ENCODE measurements around the gene CILP2. TPM values are rescaled to one million over a fixed set of nuclear protein-coding genes. Genes with fewer than 3 reads are reported as not detected.
A peak's percentile ranks its signal among the peaks of the same experiment; 100 is the strongest.

Gene CILP2
- total RNA-seq, 1 donor from 2014 or later, result 0.62 TPM

GRCh38 chr19:19504754-19505668 is 33.1 kb upstream of the CILP2 start:
- no peak for DNase-seq (ENCODE audit: low read depth)

GRCh38 chr19:19505669-19506326 is 32.3 kb upstream of the CILP2 start:
- no peak for DNase-seq (ENCODE audit: low read depth)

GRCh38 chr19:19506592-19506991 is 31.5 kb upstream of the CILP2 start:
- no peak for DNase-seq (ENCODE audit: low read depth)

GRCh38 chr19:19507354-19507753 is 30.7 kb upstream of the CILP2 start:
- DNase-seq (ENCODE audit: low read depth), result no peak

GRCh38 chr19:19508217-19508616 is 29.8 kb upstream of the CILP2 start:
- DNase-seq (ENCODE audit: low read depth), result no peak

- peak; percentile 33 for DNase-seq (ENCODE audit: low read depth)
Observed at GRCh38 chr19:19510432-19510831, 27.6 kb upstream of the CILP2 start.

- DNase-seq (ENCODE audit: low read depth), result no peak
Observed at GRCh38 chr19:19513682-19514081, 24.4 kb upstream of the CILP2 start.

GRCh38 chr19:19514215-19514657 is 23.8 kb upstream of the CILP2 start:
- no peak for DNase-seq (ENCODE audit: low read depth)

- DNase-seq (ENCODE audit: low read depth), result no peak
Observed at GRCh38 chr19:19514881-19515641, 23.0 kb upstream of the CILP2 start, which contains the start of gene TSSK6. Gene TSSK6 (minus strand): TSS chr19:19515548. CDS start chr19:19515427, 121 bp downstream.

GRCh38 chr19:19515642-19516519 is 22.2 kb upstream of the CILP2 start, which contains the start of gene NDUFA13:
Gene NDUFA13 (plus strand): TSS chr19:19516225. CDS start chr19:19516239, 14 bp downstream.
- DNase-seq (ENCODE audit: low read depth), result peak; percentile 96

- no peak for DNase-seq (ENCODE audit: low read depth)
Observed at GRCh38 chr19:19517235-19517619, 20.8 kb upstream of the CILP2 start.

- no peak for DNase-seq (ENCODE audit: low read depth)
Observed at GRCh38 chr19:19520989-19521388, 17.1 kb upstream of the CILP2 start.

GRCh38 chr19:19523177-19523576 is 14.9 kb upstream of the CILP2 start:
- no peak for DNase-seq (ENCODE audit: low read depth)

GRCh38 chr19:19524053-19524452 is 14.0 kb upstream of the CILP2 start:
- no peak for DNase-seq (ENCODE audit: low read depth)

- DNase-seq (ENCODE audit: low read depth), result no peak
Observed at GRCh38 chr19:19525611-19526380, 12.3 kb upstream of the CILP2 start.

- DNase-seq (ENCODE audit: low read depth), result no peak
Observed at GRCh38 chr19:19526581-19527370, 11.3 kb upstream of the CILP2 start.

- no peak for DNase-seq (ENCODE audit: low read depth)
Observed at GRCh38 chr19:19527371-19527656, 10.8 kb upstream of the CILP2 start.

- DNase-seq (ENCODE audit: low read depth), result no peak
Observed at GRCh38 chr19:19527674-19528625, 10.1 kb upstream of the CILP2 start.

Measured in myocyte (in vitro differentiated cells).